Stomach (tissue), 9 donors: ENCODE results near the gene RANBP1. TPM values are rescaled to one million over a fixed set of nuclear protein-coding genes. Genes with fewer than 3 reads are reported as not detected.

Experiments used
- DNase-seq, 2 donors: peaks; one replicate each; pipeline versions ENCODE4 v3.0.0 to v3.0.0-alpha.2; 2013 to 2019
- H3K27ac ChIP-seq, 5 donors: fragments of 200-600 bp in 4 of 5; sonication (generic) in 4 of 5; one replicate each; pipeline ENCODE4 v1.5.1; 2013 to 2019; ENCODE audit warnings: mild to moderate bottlenecking in 1 of 5, moderate library complexity in 1 of 5
- H3K27me3 ChIP-seq, 3 donors: fragments of 200-600 bp; sonication (generic); one replicate each; pipeline ENCODE4 v1.5.1; 2017 to 2019; ENCODE audit warnings: mixed run types in 1 of 3
- H3K36me3 ChIP-seq, 4 donors: fragments of 200-600 bp; sonication (generic); 1 replicate in 3 of 4; 2 replicates in 1 of 4; pipeline ENCODE4 v1.5.1; 2016 to 2019
- H3K4me1 ChIP-seq, 4 donors: fragments of 200-600 bp; sonication (generic); one replicate each; pipeline ENCODE4 v1.5.1; 2016 to 2019
- H3K4me3 ChIP-seq, 4 donors: fragments of 200-600 bp; sonication (generic) in 3 of 4; one replicate each; pipeline ENCODE4 v1.5.1; 2016 to 2019; ENCODE audit warnings: mild to moderate bottlenecking in 1 of 4
- H3K9me3 ChIP-seq, 4 donors: fragments of 200-600 bp; sonication (generic); one replicate each; pipeline ENCODE4 v1.5.1; 2016 to 2019
- CTCF ChIP-seq, 7 experiments: fragments of 450-650 bp in 4 of 7; fragments of 200-600 bp in 3 of 7; sonication (generic) in 3 of 7; IDR thresholded peaks; one replicate each; pipeline ENCODE4 v1.5.1; 2016 to 2019; ENCODE audit warnings: antibody characterized with exemption in 7 of 7, control low read depth in 2 of 7, mild to moderate bottlenecking in 1 of 7
- EP300 ChIP-seq: sonication (generic); formaldehyde crosslinking; IDR thresholded peaks from one replicate; pipeline ENCODE4 v1.6.1; 2017; ENCODE audit warnings: antibody characterized with exemption
- POLR2A ChIP-seq, 4 donors: fragments of 450-650 bp; IDR thresholded peaks; one replicate each; pipeline ENCODE4 v1.6.1; 2016; ENCODE audit warnings: antibody characterized with exemption in 4 of 4, control low read depth in 2 of 4, mild to moderate bottlenecking in 1 of 4, moderate library complexity in 1 of 4
- POLR2AphosphoS5 ChIP-seq, 3 donors: sonication (generic); formaldehyde crosslinking; IDR thresholded peaks; one replicate each; pipeline ENCODE4 v1.6.1; 2016; ENCODE audit warnings: antibody characterized with exemption in 3 of 3
- WGBS, 5 donors: extraction: QIAGEN DNeasy Blood & Tissue Kit in 3 of 5; methylation state at CpG; one replicate each; pipeline versions ENCODE4 v1.1.5 to v1.1.7; 2013 to 2018; 5-methylcytosine and 5-hydroxymethylcytosine counted together
- intact Hi-C: fragments of 100-400 bp; cut with DNase I; formaldehyde crosslinking; loops from one replicate; pipeline ENCODE4 v1.15.1; 2023; ENCODE audit warnings: low total_unique reads
- polyA plus RNA-seq, 3 donors: library from polyadenylated mRNA; stranded (reverse); fragments of 200-250 nt; gene quantifications; one replicate each; pipeline ENCODE4 v1.2.3, GENCODE V29; 2013
- total RNA-seq, 5 donors: library from RNA; depleted of rRNA; stranded (reverse); fragments of >200 nt; gene quantifications; one replicate each; pipeline versions ENCODE4 v1.1.0 to v1.2.3, GENCODE V29; 2014 to 2016
- donor health status: healthy with polysubstance abuse.
- donor health status: Bipolar disorder and iron deficiency.
- donor health status: healthy.

Gene RANBP1
- total and polyA plus RNA-seq, 8 donors: 23.9 to 200 (median 91.9) TPM

GRCh38 chr22:20069331-20070042 is 46.4 kb upstream of the RANBP1 start:
- TF ChIP-seq CTCF (IDR thresholded peaks at IDR 0.05) (no peak), EP300 (no peak), POLR2A (IDR thresholded peaks at IDR 0.05) (no peak), POLR2AphosphoS5 (IDR thresholded peaks at IDR 0.05) (no peak)
- intact Hi-C loops: no loop called here
- WGBS, 5 donors: 83 to 94% (median 93%) methylated on average over 6 to 7 of the region's 7 CpGs

DNA sequence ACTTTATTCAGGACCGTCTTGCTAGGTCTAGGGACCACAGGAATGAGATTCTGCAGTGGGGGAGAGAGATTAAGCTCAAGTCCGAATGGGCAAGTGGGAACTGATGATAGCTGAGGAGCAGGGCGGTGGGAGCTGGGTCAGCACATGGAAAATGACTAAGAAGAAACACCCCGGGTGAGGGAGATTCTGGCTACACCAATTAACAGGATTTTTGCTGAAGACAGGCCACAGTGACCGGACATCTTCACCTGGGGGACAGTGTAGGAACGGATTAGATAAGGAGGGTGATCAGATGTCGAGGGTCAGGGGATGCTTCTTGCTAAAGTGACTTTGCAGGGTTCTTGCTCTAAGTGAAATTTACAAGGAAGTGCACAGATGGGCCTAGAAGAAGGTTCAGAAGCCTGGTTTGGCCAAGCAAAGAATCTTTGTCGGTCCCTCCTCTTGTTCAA is 44.4 kb upstream of the RANBP1 start:
- Histone ChIP-seq H3K27me3 (no peaks in the 10 kb centered on the region), H3K4me1 (no peaks in the 10 kb centered on the region), H3K27ac (no peak overlapping the region), H3K9me3 (no peaks in the 10 kb centered on the region), H3K36me3 (no peaks in the 10 kb centered on the region), H3K4me3 (no peak overlapping the region)
- DNase-seq: no peak
- no peak for TF ChIP-seq POLR2A (IDR thresholded peaks at IDR 0.05)
- TF ChIP-seq CTCF (IDR thresholded peaks at IDR 0.05): no peak
- no peak for TF ChIP-seq POLR2AphosphoS5 (IDR thresholded peaks at IDR 0.05)
- TF ChIP-seq EP300: no peak
- 74 to 86% (median 83%) methylated on average over 8 of the region's 8 CpGs for whole genome bisulfite sequencing, 5 donors
- intact Hi-C loops: no loop called here

More at GRCh38 chr22:20069331-20070042, 46.4 kb upstream of the RANBP1 start:
- no peak for DNase-seq
- Histone ChIP-seq H3K27me3 (no peaks in the 10 kb centered on the region), H3K4me1 (no peaks in the 10 kb centered on the region), H3K27ac (no peak overlapping the region), H3K36me3 (peaks cover 0 to 20% (median 17%) of the 10 kb centered on the region in 4 donors), H3K4me3 (no peak overlapping the region), H3K9me3 (no peaks in the 10 kb centered on the region)

DNA sequence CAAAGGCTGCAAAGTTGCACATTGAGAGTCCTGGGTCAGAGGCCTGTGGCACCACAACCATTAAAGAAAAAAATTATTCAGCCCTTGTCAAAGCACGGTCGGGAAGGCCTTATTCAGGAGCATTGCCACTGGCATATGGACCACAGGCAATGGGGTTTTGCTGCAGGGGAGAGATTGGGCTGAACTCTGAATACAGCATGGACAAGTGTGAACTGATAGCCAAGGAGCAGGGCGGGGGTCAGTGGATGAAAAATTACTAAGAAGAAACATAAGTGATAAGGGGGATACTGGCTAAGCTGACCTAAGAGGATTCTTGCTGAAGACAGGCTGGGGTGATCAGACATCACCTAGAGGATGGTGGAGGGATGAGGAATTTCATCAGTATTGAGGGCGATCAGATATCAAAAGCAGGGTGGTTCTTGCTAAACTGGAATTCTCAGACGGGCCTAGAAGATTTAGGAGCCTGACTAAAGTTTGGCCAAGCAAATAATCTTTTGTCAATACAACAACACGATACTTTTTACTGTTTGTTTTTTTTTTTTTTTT is 39.2 kb upstream of the RANBP1 start:
- no peaks in the 10 kb centered on the region for H3K27me3 ChIP-seq
- H3K4me1 ChIP-seq: peaks cover 10 to 22% (median 17%) of the 10 kb centered on the region in 4 donors
- H3K27ac ChIP-seq: no peak overlapping the region
- intact Hi-C loops: no loop called here
- TF ChIP-seq EP300 (no peak), POLR2A (IDR thresholded peaks at IDR 0.05) (no peak), POLR2AphosphoS5 (IDR thresholded peaks at IDR 0.05) (no peak), CTCF (IDR thresholded peaks at IDR 0.05) (no peak)
- no peak overlapping the region for H3K4me3 ChIP-seq
- 49 to 65% (median 54%) methylated on average over 6 of the region's 6 CpGs for WGBS, 5 donors
- no peak for DNase-seq
- H3K9me3 ChIP-seq: no peaks in the 10 kb centered on the region
- no peaks in the 10 kb centered on the region for H3K36me3 ChIP-seq

GRCh38 chr22:20079745-20080444 is 36.0 kb upstream of the RANBP1 start, which contains the start of gene DGCR8:
Gene DGCR8, plus strand, starts transcription at chr22:20080241. Its CDS starts 5,723 bp downstream, at chr22:20085964.
- DNase-seq: peak; percentile 94 to 98
- Histone ChIP-seq H3K27ac (peak within 1 kb of the TSS; percentile 92 to 97 (median 92)), H3K27me3 (no peaks in the 10 kb centered on the region), H3K36me3 (no peaks in the 10 kb centered on the region), H3K9me3 (no peaks in the 10 kb centered on the region), H3K4me3 (peak within 1 kb of the TSS; percentile 75 to 92 (median 88)), H3K4me1 (peaks cover 40 to 54% (median 49%) of the 10 kb centered on the region in 4 donors)
- WGBS, 5 donors: 0 to 1% (median 0%) methylated on average over 23 to 100 of the region's 100 CpGs
- intact Hi-C loops: no loop called here
- TF ChIP-seq CTCF (IDR thresholded peaks at IDR 0.05) (no peak), EP300 (peak; percentile 6), POLR2AphosphoS5 (IDR thresholded peaks at IDR 0.05) (peak; percentile 70 to 95 (median 73)), POLR2A (IDR thresholded peaks at IDR 0.05) (peak in 1 of 4 donors; percentile 29)
